Adrenal gland (tissue), 12 donors: ENCODE measurements around the gene PTPN7. TPM values are rescaled to one million over a fixed set of nuclear protein-coding genes. Genes with fewer than 3 reads are reported as not detected.

Experiments
- DNase-seq, 7 donors: peaks; one replicate each; pipeline ENCODE4 v3.0.0-alpha.2; 2019 to 2020
- H3K27ac ChIP-seq, 5 donors: fragments of 200-600 bp; sonication (generic) in 4 of 5; 1 replicate in 3 of 5; 2 replicates in 2 of 5; pipeline versions ENCODE4 v1.5.1 to v1.8.0; 2016 to 2020; ENCODE audit warnings: mild to moderate bottlenecking in 1 of 5
- H3K27me3 ChIP-seq: fragments of 200-600 bp; 2 replicates; pipeline ENCODE4 v1.8.0; 2021
- H3K36me3 ChIP-seq, 2 donors: fragments of 200-600 bp; replicated peaks in 1 of 2; 1 replicate in 1 of 2; 2 replicates in 1 of 2; pipeline versions ENCODE4 v1.5.1 to v1.8.0; 2018 to 2022
- H3K4me1 ChIP-seq, 2 donors: fragments of 200-600 bp; replicated peaks in 1 of 2; 1 replicate in 1 of 2; 2 replicates in 1 of 2; pipeline versions ENCODE4 v1.5.1 to v1.8.0; 2018 to 2021
- H3K4me3 ChIP-seq, 4 donors: fragments of 200-600 bp; sonication (generic) in 3 of 4; one replicate each; pipeline ENCODE4 v1.5.1; 2016 to 2018
- H3K9me3 ChIP-seq, 3 donors: fragments of 200-600 bp; sonication (generic) in 1 of 3; replicated peaks in 1 of 3; 1 replicate in 2 of 3; 2 replicates in 1 of 3; pipeline versions ENCODE4 v1.5.1 to v1.8.0; 2016 to 2021
- CTCF ChIP-seq, 6 experiments: fragments of 450-650 bp in 4 of 6; fragments of 200-600 bp in 2 of 6; sonication (generic) in 1 of 6; IDR thresholded peaks; 1 replicate in 5 of 6; 2 replicates in 1 of 6; pipeline versions ENCODE4 v1.5.1 to v1.8.0; 2016 to 2021; ENCODE audit warnings: antibody characterized with exemption in 6 of 6, mild to moderate bottlenecking in 2 of 6, moderate library complexity in 1 of 6
- POLR2A ChIP-seq, 2 donors: fragments of 450-650 bp; IDR thresholded peaks; one replicate each; pipeline ENCODE4 v1.6.1; 2017; ENCODE audit warnings: antibody characterized with exemption in 2 of 2, mild to moderate bottlenecking in 2 of 2, moderate library complexity in 1 of 2
- WGBS, 4 donors: extraction: QIAGEN DNeasy Blood & Tissue Kit in 2 of 4; methylation state at CpG; one replicate each; pipeline versions ENCODE4 v1.1.5 to v1.1.7; 2013 to 2017; 5-methylcytosine and 5-hydroxymethylcytosine counted together
- intact Hi-C, 2 donors: fragments of 100-400 bp; cut with DNase I; formaldehyde crosslinking; loops; one replicate each; pipeline versions ENCODE4 v1.14.1 to v1.15.0; 2022 to 2023
- polyA plus RNA-seq, 3 donors: library from polyadenylated mRNA; stranded (reverse); fragments of 200-250 nt in 2 of 3; fragments of 350-450 nt in 1 of 3; fragmentation: Illumina TruSeq in 1 of 3; extraction: RNeasy Lipid Tissue Mini Kit (QIAGEN cat#74804) in 1 of 3; gene quantifications; one replicate each; pipeline ENCODE4 v1.2.3, GENCODE V29; 2013 to 2014
- total RNA-seq, 9 donors: library from RNA; depleted of rRNA in 4 of 9; stranded (reverse); fragments of >200 nt in 4 of 9; fragments of 120-200 nt in 1 of 9; fragmentation: NEBNext Ultra II Directional in 1 of 9; extraction: Animal tissue kit (Norgen Biotek cat#: 25700) in 1 of 9; gene quantifications; one replicate each; pipeline versions ENCODE4 v1.1.0 to v1.2.4, GENCODE V29; 2013 to 2023
- donor health status: healthy with polysubstance abuse.
- donor health status: Bipolar disorder and iron deficiency.
- donor health status: DM: yes; HTN: yes; CAD: no.
- donor health status: DM: no; HTN: no; CAD: no.
- donor health status: DM: no; HTN: no; CAD: no.
- donor health status: DM: yes; HTN: yes; CAD: no.

Gene PTPN7
- total and polyA plus RNA-seq, 12 donors, result 2.5 to 45.4 (median 17.1) TPM

- peaks cover 0 to 12% of the 10 kb centered on the region in 2 donors for H3K4me1 ChIP-seq
- H3K27me3 ChIP-seq, result peaks cover 17% of the 10 kb centered on the region
- intact Hi-C loops, result loop anchor here in 1 of 2 donors (10.0 kb wide), 1 partner anchor 526 kb away; the partner anchor contains the start of gene SYT2
- whole genome bisulfite sequencing, 4 donors, result 55 to 64% (median 59%) methylated on average over 16 to 20 of the region's 20 CpGs
- no peak for TF ChIP-seq POLR2A (IDR thresholded peaks at IDR 0.05)
- TF ChIP-seq CTCF (IDR thresholded peaks at IDR 0.05), result peak; percentile 49 to 90 (median 62)
- H3K9me3 ChIP-seq, result no peaks in the 10 kb centered on the region
- DNase-seq, result peak; percentile 60 to 87 (median 77)
- H3K27ac ChIP-seq, result no peak overlapping the region
- H3K36me3 ChIP-seq, result no peaks in the 10 kb centered on the region
- H3K4me3 ChIP-seq, result no peak overlapping the region
These were observed 28.8 kb upstream of the PTPN7 start for GRCh38 chr1:202189001-202189790.

GRCh38 chr1:202187697-202188407, 27.4 kb upstream of the PTPN7 start:
- 70 to 85% (median 78%) methylated on average over 6 to 8 of the region's 8 CpGs for WGBS, 4 donors
- TF ChIP-seq CTCF (IDR thresholded peaks at IDR 0.05) (no peak), POLR2A (IDR thresholded peaks at IDR 0.05) (no peak)
- H3K36me3 ChIP-seq, result no peaks in the 10 kb centered on the region
- no peak overlapping the region for H3K27ac ChIP-seq
- no peak for DNase-seq
- intact Hi-C loops, result loop anchor here in 1 of 2 donors (10.0 kb wide), 1 partner anchor 527 kb away; the partner anchor contains the start of gene SYT2
- peaks cover 4% of the 10 kb centered on the region for H3K27me3 ChIP-seq
- no peak overlapping the region for H3K4me3 ChIP-seq
- peaks cover 0 to 3% of the 10 kb centered on the region in 2 donors for H3K4me1 ChIP-seq
- H3K9me3 ChIP-seq, result no peaks in the 10 kb centered on the region

- Histone ChIP-seq H3K4me3 (no peak overlapping the region), H3K36me3 (no peaks in the 10 kb centered on the region), H3K27ac (no peak overlapping the region), H3K27me3 (no peaks in the 10 kb centered on the region), H3K4me1 (peaks cover 0 to 3% of the 10 kb centered on the region in 2 donors), H3K9me3 (no peaks in the 10 kb centered on the region)
- DNase-seq, result no peak
- TF ChIP-seq POLR2A (IDR thresholded peaks at IDR 0.05), result no peak
- no peak for TF ChIP-seq CTCF (IDR thresholded peaks at IDR 0.05)
- intact Hi-C loops, result loop anchor here in 1 of 2 donors (10.0 kb wide), 1 partner anchor 528 kb away; the partner anchor contains the start of gene SYT2
- 62 to 93% (median 70%) methylated on average over 5 to 8 of the region's 8 CpGs for WGBS, 4 donors
These were observed 26.8 kb upstream of the PTPN7 start for GRCh38 chr1:202187041-202187671.

- Histone ChIP-seq H3K27me3 (no peaks in the 10 kb centered on the region), H3K4me1 (peaks cover 0 to 3% of the 10 kb centered on the region in 2 donors), H3K36me3 (no peaks in the 10 kb centered on the region), H3K9me3 (no peaks in the 10 kb centered on the region), H3K27ac (no peak overlapping the region), H3K4me3 (no peak overlapping the region)
- WGBS, 4 donors, result 88 to 92% (median 90%) methylated on average over 5 to 7 of the region's 7 CpGs
- intact Hi-C loops, result loop anchor here in 1 of 2 donors (10.0 kb wide), 1 partner anchor 528 kb away; the partner anchor contains the start of gene SYT2
- TF ChIP-seq CTCF (IDR thresholded peaks at IDR 0.05), result no peak
- no peak for DNase-seq
These were observed 25.9 kb upstream of the PTPN7 start for GRCh38 chr1:202186327-202186726.
